DMS153 treated with DMSO at 0.1 percent for 48 hours (cell line): ENCODE results near the gene NOL6.
"Not testable (repeated sequence)": the region's sequence is repeated elsewhere in the genome, so short reads cannot be mapped to it uniquely, and the experiment has no call there.

Source experiments
- DNase-seq: peaks from one replicate; lab custom pipeline; 2025; ENCODE audit not compliant: unreplicated experiment; lab: John Stamatoyannopoulos, UW

The NOL6 gene

GRCh38 chr9:33473643-33474352 lies at the start of gene NOL6:
Gene NOL6 (minus strand): TSS chr9:33473924. CDS start chr9:33473842, 82 bp downstream.
- DNase-seq, result peak; percentile 98

- not testable (repeated sequence) for DNase-seq
Measured at GRCh38 chr9:33521861-33522260, 48.1 kb upstream of the NOL6 start.

DNA sequence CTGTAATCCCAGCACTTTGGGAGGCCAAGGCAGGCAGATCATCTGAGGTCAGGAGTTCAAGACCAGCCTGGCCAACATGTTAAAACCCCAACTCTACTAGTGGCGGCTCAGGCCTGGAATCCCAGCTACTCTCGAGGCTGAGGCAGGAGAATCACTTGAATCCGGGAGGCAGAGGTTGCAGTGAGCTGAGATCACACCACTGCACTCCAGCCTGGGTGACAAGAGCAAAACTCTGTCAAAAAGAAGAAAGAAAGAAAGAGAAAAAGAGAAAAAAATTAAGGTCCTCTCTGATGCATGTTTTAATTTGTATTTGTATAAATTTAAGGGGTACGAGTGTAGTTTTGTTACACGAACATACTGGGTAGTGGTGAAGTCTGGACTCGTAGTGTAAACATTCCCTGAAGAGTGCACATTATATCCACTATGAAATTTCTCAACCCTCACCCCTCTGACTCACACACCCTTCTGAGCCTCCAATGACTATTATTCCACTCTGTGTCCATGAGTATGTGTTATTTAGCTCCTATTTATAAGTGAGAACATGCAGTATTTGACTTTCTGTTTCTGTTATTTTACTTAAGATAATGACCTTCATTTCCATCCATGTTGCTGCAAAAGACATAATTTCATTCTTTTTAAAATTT lies 44.3 kb upstream of the NOL6 start:
- DNase-seq, result not testable (repeated sequence)

- peak; percentile 16 for DNase-seq
Measured at GRCh38 chr9:33517373-33517772, 43.6 kb upstream of the NOL6 start.

DNA sequence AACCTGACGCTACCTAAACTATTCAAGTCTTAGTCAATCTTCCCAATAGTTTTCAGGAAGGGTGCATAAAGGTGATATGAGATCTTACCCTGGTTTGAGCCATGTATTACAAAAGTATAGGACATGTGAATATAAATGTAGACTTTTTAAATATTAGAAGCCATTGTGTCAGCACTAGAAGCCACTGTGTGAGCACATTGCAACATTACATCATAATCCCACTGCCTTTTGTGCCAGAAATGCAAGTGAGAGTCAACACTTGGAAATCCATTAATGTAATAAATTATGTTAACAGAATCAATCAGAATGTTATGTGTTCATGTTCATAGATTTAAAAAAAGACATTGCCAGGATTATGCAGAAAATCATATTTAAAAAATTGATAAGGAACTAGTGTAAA lies 42.7 kb upstream of the NOL6 start:
- DNase-seq, result not testable (repeated sequence)

DNA sequence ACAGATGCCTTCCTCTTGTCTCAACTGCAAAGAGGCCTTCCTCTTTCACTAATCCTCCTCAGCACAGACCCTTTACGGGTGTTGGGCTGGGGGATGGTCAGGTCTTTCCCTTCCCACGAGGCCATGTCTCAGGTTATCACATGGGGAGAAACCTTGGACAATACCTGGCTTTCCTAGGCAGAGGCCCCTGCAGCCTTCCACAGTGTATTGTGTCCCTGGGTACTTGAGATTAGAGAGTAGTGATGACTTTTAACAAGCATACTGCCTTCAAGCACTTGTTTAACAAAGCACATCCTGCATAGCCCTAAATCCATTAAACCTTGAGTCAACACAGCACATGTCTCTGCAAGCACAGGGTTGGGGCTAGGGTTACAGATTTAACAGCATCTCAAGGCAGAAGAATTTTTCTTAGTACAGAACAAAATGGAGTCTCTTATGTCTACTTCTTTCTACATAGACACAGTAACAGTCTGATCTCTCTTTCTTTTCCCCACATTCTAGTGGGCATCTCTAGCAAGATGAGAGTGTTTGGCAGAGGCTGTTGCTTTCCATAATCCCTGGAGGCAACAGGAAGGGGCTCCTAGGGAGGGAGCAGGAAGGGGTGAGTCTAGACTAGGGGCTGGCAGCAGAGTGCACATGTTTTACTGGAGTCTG lies 41.7 kb upstream of the NOL6 start:
- peak; percentile 25 for DNase-seq

GRCh38 chr9:33512535-33512934 lies 38.8 kb upstream of the NOL6 start:
- DNase-seq, result not testable (repeated sequence)

DNA sequence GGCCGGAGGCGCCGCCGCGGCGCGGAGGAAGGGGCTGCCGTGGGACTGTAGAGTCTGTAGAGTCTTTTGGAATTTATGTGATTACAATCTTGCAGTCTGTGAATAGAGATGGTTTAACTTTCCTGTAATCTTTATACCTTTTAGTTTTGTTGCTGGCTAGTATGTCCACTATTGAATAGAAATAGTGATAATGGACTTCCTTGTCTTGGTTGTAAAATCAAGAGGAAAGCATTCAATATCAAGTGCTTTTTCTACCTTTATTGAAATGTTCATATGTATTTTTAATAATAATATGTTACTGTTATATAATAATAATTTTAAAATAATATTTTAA lies 37.4 kb upstream of the NOL6 start:
- not testable (repeated sequence) for DNase-seq

DNA sequence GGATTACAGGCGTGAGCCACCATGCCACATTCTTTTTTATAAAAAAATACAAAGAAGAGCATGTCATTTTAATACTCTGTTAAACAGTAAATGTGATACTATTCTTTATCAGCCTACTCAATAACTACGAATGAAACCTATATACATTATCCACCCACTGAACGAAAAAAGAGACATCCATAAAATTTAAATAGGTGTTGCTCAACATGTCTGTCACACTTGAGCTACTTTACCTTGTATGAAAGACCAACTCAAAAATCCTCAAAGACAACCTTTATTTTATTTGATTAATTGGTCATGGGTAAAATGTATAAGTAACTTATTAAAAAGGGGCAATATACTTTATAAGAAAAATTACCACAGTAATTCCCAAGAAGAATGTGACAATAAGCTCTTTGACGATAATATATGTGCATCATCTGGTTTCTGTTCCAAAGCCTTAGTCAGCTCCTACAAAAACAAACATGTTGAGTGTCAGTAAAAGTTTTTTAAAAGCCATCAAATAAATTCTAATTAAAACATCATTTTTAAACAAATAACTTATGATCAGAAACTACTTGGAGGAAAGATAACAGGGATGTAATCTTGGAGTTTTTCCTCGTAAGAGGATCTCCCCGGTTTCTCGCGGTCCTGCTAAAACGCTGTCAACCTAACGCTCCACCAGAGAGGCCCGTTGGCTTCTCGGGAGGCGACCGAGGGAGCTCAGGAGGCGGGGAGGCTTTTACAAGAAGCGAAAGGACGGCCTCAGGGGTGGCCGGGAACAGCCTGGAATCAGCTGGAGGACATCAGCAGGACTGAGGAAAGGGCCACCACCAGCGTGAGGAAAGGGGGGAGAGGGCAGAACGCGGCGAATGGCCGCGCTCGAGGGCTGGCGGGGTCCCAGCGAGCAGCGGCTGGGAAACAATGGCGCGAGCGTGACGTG lies 36.8 kb upstream of the NOL6 start:
- DNase-seq, result peak; percentile 56

GRCh38 chr9:33506626-33507370 lies 33.1 kb upstream of the NOL6 start:
- no peak for DNase-seq

DNA sequence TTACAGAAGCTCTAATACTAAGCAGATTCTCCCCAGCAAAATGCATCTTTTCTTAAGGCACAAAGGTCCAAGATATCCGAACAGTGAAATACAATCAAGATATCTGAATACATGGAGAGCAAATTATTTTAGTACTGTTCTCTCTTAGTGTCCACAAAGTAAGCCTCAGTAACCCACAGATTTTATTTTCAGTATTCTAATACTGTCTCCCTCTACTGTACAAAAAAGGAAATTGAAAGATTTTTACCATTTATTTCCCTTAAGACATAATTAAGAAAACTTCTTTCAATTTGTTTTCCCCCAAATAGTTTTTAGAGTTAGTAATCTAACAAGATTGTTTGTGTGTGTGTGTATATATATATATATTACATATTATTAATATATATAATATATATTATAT lies 24.7 kb upstream of the NOL6 start:
- DNase-seq, result peak; percentile 11

DNA sequence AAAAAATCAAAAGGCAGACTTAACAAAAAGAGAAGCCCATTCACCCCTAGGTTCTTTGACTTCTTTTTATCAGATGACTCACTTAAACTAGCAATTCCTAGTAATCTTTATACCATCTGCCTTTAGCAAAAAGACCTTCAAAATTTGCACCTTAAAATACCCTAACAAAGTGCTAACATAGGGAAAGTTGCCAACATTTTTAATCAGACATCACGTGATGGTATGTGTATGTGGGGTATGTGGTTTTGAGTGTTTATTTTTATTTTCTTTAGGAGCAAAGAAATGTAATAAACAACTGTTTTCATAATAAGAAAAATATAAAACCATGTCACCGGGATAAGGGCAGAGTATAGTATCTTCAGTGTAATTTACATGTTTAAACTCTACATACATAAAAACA lies 20.1 kb upstream of the NOL6 start:
- DNase-seq, result not testable (repeated sequence)

DNA sequence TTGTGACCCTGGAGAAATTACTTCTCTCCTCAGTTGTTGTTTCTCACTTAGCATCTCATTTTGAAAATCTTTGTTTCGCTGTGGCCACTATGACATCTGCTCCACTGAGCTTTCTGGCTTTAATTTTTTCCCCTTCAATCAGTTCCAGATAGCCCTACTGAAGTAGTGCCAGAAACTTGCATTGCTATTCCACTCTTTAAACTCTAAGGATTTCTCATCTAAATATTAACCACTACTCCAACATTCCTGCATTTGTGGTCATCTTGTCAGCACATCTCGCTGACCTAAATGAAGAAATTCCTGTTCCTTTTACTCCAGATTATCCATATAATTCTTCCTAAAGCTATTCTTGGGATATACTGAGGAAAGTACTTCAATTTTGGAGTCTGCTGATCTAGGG lies 15.3 kb upstream of the NOL6 start:
- DNase-seq, result no peak

GRCh38 chr9:33485312-33485711 lies 11.6 kb upstream of the NOL6 start:
- not testable (repeated sequence) for DNase-seq

- DNase-seq, result no peak
Measured at GRCh38 chr9:33480976-33481375, 7.3 kb upstream of the NOL6 start.

- DNase-seq, result no peak
Measured at GRCh38 chr9:33480106-33480505, 6.4 kb upstream of the NOL6 start.

DNA sequence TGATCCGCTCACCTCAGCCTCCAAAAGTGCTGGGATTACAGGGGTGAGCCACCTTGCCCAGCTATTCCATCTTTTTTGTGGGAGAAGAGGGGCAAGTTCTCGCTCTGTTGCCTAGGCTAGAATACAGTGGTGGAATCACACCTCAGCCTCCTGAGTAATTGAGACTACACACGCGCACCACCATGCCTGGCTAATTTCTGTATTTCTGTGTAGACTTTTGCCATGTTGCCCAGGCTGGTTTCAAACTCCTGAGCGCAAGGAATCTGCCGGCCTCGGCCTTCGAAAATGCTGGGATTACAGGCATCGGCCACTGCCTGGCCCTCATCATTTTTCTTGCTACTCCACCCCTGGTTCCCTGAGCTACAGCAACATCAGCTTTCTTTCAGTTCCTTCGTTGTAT lies 2.8 kb upstream of the NOL6 start:
- DNase-seq, result no peak

DNA sequence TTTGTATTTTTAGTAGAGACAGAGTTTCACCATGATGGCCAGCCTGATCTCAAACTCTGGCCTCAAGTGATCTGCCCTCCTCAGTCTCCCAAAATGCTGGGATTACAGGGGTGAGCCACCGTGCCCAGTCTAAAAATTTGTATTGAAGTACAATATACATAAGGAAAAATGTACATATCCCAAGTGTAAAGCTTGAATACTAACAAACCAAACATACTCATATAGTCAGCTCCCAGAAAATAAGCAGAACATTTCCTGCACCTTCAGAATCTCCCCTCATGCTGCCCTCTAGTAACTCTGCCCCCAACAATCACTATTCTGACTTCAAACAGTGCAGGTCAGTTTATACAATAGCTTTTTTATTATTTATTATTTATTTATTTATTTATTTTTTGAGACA lies 1.6 kb upstream of the NOL6 start:
- DNase-seq, result no peak

DNA sequence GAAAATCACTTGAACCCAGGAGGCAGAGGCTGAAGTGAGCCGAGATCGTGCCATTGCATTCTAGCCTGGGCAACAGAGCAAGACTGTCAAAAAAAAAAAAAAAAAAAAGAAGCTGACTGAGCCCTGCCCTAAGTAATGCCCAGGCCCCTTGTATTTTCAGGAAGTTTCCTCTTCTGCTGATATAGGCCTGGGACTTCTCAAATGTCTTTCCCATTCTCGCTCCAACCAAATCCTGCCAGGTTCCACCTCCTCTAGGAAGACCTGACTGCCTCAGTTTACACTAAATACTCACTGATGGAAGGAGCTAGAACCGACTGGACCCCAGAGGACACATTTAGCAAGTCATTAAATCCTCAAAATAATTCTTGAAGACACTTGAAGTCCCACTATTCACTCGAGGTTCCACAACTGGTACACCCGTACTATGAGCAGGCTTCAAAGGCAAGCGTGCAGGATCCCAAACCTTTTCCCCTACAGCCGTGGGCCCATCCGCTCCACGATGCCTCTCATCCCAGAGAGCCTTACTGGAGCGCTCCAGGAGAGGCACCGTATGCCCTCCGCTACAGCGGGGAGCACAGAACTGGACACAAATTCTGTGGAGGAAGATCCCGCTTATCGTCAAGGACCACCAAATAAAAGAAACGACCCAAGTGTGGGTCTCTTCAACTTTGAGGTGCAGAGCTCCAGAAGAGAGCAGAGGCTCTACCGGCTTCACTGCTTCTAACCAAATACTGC lies 676 bp downstream of the NOL6 start:
- DNase-seq, result no peak
